Liver (tissue), 9 donors: Measurements from ENCODE around the gene ZFYVE1. TPM values are rescaled to one million over a fixed set of nuclear protein-coding genes. Genes with fewer than 3 reads are reported as not detected.

Experiments
- DNase-seq: peaks from one replicate; pipeline ENCODE4 v3.0.0-alpha.2; 2017; ENCODE audit warnings: low spot score
- H3K27ac ChIP-seq, 2 donors: one replicate each; pipeline ENCODE4 v1.7.0; 2013; ENCODE audit warnings: inconsistent platforms in 2 of 2, low read length in 2 of 2, control low read depth in 1 of 2, low read depth in 1 of 2, mild to moderate bottlenecking in 1 of 2
- H3K27me3 ChIP-seq, 4 donors: one replicate each; pipeline versions ENCODE4 v1.6.1 to v1.7.0; 2013; ENCODE audit warnings: low read length in 3 of 4, inconsistent platforms in 1 of 4, mild to moderate bottlenecking in 1 of 4, moderate library complexity in 1 of 4; ENCODE audit not compliant: control insufficient read depth in 4 of 4, insufficient read depth in 4 of 4
- H3K36me3 ChIP-seq, 4 donors: one replicate each; pipeline versions ENCODE4 v1.6.1 to v1.7.0; 2013; ENCODE audit warnings: low read length in 3 of 4, mild to moderate bottlenecking in 3 of 4, low read depth in 1 of 4, moderate library complexity in 1 of 4; ENCODE audit not compliant: control insufficient read depth in 4 of 4, insufficient read depth in 3 of 4
- H3K4me1 ChIP-seq, 4 donors: one replicate each; pipeline versions ENCODE4 v1.6.1 to v1.7.0; 2013; ENCODE audit warnings: low read length in 3 of 4, mild to moderate bottlenecking in 3 of 4, moderate library complexity in 1 of 4; ENCODE audit not compliant: control insufficient read depth in 4 of 4, insufficient read depth in 4 of 4
- H3K4me3 ChIP-seq, 3 donors: one replicate each; pipeline versions ENCODE4 v1.6.1 to v1.7.0; 2013; ENCODE audit warnings: low read length in 3 of 3, control low read depth in 1 of 3, low read depth in 1 of 3, mild to moderate bottlenecking in 1 of 3
- H3K9ac ChIP-seq, 2 donors: one replicate each; pipeline ENCODE4 v1.7.0; 2013; ENCODE audit warnings: low read length in 2 of 2, mild to moderate bottlenecking in 2 of 2, moderate library complexity in 2 of 2, control low read depth in 1 of 2, low read depth in 1 of 2
- H3K9me3 ChIP-seq, 4 donors: one replicate each; pipeline versions ENCODE4 v1.6.1 to v1.7.0; 2013; ENCODE audit warnings: low read length in 3 of 4; ENCODE audit not compliant: control insufficient read depth in 4 of 4
- EGR1 ChIP-seq, 2 donors: IDR thresholded peaks; 2 replicates each; pipeline ENCODE4 v1.6.1; 2016 to 2018; ENCODE audit warnings: antibody characterized with exemption in 2 of 2, low read depth in 2 of 2
- FOXA1 ChIP-seq: IDR thresholded peaks from 2 replicates; pipeline ENCODE4 v1.6.1; 2016; ENCODE audit warnings: antibody characterized with exemption
- GABPA ChIP-seq, 2 donors: IDR thresholded peaks in 1 of 2; conservative IDR thresholded peaks in 1 of 2; 2 replicates each; pipeline ENCODE4 v1.6.1; 2016; ENCODE audit warnings: antibody characterized with exemption in 2 of 2, mild to moderate bottlenecking in 1 of 2, moderate library complexity in 1 of 2
- HNF4A ChIP-seq, 2 donors: conservative IDR thresholded peaks; 2 replicates each; pipeline ENCODE4 v1.6.1; 2016; ENCODE audit warnings: antibody characterized with exemption in 2 of 2, mild to moderate bottlenecking in 2 of 2
- RAD21 ChIP-seq, 2 donors: IDR thresholded peaks; 2 replicates each; pipeline ENCODE4 v1.6.1; 2016; ENCODE audit warnings: antibody characterized with exemption in 2 of 2, mild to moderate bottlenecking in 2 of 2
- RXRA ChIP-seq, 2 donors: IDR thresholded peaks; 2 replicates each; pipeline ENCODE4 v1.6.1; 2017 to 2018; ENCODE audit warnings: antibody characterized with exemption in 2 of 2, mild to moderate bottlenecking in 1 of 2
- TAF1 ChIP-seq: conservative IDR thresholded peaks from 2 replicates; pipeline ENCODE4 v1.6.1; 2016; ENCODE audit warnings: antibody characterized with exemption, mild to moderate bottlenecking
- WGBS: extraction: QIAGEN DNeasy Blood & Tissue Kit; methylation state at CpG from one replicate; pipeline ENCODE4 v1.1.7; 2013; 5-methylcytosine and 5-hydroxymethylcytosine counted together
- polyA plus RNA-seq, 2 donors: library from polyadenylated mRNA; stranded (reverse) in 1 of 2; unstranded in 1 of 2; fragments of 200-250 nt in 1 of 2; fragments of >200 nt in 1 of 2; fragmentation: Nextera tagmentation in 1 of 2; extraction: Ambion mirVana in 1 of 2; gene quantifications; one replicate each; pipeline versions ENCODE4 v1.2.1 to v1.2.3, GENCODE V29; 2013 to 2015
- total RNA-seq, 2 donors: library from RNA; depleted of rRNA; stranded (reverse); fragments of >200 nt; gene quantifications; one replicate each; pipeline ENCODE4 v1.2.3, GENCODE V29; 2014
- TF ChIP-seq, protein P1 (sequence below): fragments of 150-350 bp; IDR thresholded peaks from 2 replicates; pipeline ENCODE4 v1.5.1; 2017; ENCODE audit warnings: improper control_type of control experiment, low read depth, low read length; ENCODE audit not compliant: missing input control
- TF ChIP-seq, protein P2 (sequence below): IDR thresholded peaks from 2 replicates; pipeline ENCODE4 v1.6.1; 2016; ENCODE audit warnings: antibody characterized with exemption, mild to moderate bottlenecking
- TF ChIP-seq, protein P3 (sequence below): IDR thresholded peaks from 2 replicates; pipeline ENCODE4 v1.6.1; 2016; ENCODE audit warnings: antibody characterized with exemption
- donor health status: healthy.
- donor health status: healthy.
- donor health status: healthy.
- donor health status: healthy.
- donor health status: healthy.

Gene ZFYVE1
- total and polyA plus RNA-seq, 4 donors, result 5.8 to 13.5 (median 7.9) TPM

DNA sequence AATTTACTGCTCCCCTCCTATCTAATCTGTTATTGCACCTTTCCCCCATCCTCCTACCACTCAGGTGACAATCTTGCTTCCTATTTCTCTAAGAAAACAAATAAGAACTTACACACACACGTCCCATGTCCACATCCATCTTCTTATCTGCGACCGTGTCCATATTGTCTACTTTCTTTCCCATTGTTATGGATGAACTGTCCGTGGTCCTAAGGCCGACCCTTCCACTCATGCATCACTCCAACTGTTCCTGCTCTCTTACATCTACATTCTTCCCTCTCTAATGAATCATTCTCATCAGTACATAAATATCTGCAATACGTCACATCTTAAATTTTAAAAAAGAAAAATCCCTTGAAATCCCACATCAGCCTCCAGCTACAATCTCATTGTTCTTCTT, 30.0 kb downstream of the ZFYVE1 start (continued):
- TF ChIP-seq GABPA (IDR thresholded peaks at IDR 0.05 in 1 of 2, conservative IDR thresholded peaks at IDR 0.05 in 1 of 2) (no peak), RXRA (IDR thresholded peaks at IDR 0.05) (no peak), TAF1 (no peak)
- TF ChIP-seq, protein P1, sequence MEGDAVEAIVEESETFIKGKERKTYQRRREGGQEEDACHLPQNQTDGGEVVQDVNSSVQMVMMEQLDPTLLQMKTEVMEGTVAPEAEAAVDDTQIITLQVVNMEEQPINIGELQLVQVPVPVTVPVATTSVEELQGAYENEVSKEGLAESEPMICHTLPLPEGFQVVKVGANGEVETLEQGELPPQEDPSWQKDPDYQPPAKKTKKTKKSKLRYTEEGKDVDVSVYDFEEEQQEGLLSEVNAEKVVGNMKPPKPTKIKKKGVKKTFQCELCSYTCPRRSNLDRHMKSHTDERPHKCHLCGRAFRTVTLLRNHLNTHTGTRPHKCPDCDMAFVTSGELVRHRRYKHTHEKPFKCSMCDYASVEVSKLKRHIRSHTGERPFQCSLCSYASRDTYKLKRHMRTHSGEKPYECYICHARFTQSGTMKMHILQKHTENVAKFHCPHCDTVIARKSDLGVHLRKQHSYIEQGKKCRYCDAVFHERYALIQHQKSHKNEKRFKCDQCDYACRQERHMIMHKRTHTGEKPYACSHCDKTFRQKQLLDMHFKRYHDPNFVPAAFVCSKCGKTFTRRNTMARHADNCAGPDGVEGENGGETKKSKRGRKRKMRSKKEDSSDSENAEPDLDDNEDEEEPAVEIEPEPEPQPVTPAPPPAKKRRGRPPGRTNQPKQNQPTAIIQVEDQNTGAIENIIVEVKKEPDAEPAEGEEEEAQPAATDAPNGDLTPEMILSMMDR, result no peak

DNA sequence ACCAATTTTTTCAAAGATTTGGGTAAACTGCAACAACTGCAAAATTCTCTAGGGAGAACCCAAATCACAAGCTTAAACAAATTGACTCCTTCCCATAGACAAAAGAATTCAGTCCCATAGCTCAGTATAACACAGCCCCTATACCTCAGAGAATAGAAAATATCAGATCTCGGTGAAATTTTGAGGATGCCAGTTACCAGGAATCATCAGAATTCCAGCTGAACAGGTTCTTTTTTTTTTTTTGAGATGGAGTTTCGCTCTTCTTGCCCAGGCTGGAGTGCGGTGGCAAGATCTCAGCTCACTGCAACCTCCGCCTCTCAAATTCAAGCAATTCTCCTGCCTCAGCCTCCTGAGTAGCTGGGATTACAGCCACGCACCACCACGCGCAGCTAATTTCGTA, 36.7 kb downstream of the ZFYVE1 start:
- WGBS, result 99% methylated on average over 8 of the region's 8 CpGs

DNA sequence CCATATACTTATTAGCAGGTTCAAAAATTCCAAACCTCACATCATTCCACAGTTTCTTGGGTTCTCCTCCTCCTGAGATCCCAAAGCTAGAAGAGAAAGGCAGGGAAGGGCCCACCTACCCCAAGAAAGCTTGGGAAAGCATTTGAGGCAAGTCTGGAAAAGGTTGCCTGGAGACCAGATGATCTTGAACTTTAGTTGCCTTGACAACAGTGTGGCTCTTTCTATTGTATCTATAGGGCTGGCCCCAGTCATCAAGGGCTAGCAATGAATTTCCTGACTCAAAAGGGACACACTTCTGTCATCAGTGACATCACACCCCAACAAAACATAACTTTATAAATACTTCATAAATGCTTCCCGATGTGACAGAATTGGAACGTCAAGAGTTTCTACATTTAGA, 40.0 kb downstream of the ZFYVE1 start:
- Histone ChIP-seq H3K9ac (no peak overlapping the region), H3K27me3 (no peaks in the 10 kb centered on the region), H3K4me3 (no peak overlapping the region), H3K9me3 (no peaks in the 10 kb centered on the region), H3K36me3 (peaks cover 4 to 27% (median 18%) of the 10 kb centered on the region in 4 donors), H3K4me1 (peaks cover 0 to 8% (median 3%) of the 10 kb centered on the region in 4 donors), H3K27ac (no peak overlapping the region)
- DNase-seq, result no peak
- no peak for TF ChIP-seq RAD21 (IDR thresholded peaks at IDR 0.05)
- no peak for TF ChIP-seq GABPA (IDR thresholded peaks at IDR 0.05 in 1 of 2, conservative IDR thresholded peaks at IDR 0.05 in 1 of 2)
- TF ChIP-seq, protein P2, sequence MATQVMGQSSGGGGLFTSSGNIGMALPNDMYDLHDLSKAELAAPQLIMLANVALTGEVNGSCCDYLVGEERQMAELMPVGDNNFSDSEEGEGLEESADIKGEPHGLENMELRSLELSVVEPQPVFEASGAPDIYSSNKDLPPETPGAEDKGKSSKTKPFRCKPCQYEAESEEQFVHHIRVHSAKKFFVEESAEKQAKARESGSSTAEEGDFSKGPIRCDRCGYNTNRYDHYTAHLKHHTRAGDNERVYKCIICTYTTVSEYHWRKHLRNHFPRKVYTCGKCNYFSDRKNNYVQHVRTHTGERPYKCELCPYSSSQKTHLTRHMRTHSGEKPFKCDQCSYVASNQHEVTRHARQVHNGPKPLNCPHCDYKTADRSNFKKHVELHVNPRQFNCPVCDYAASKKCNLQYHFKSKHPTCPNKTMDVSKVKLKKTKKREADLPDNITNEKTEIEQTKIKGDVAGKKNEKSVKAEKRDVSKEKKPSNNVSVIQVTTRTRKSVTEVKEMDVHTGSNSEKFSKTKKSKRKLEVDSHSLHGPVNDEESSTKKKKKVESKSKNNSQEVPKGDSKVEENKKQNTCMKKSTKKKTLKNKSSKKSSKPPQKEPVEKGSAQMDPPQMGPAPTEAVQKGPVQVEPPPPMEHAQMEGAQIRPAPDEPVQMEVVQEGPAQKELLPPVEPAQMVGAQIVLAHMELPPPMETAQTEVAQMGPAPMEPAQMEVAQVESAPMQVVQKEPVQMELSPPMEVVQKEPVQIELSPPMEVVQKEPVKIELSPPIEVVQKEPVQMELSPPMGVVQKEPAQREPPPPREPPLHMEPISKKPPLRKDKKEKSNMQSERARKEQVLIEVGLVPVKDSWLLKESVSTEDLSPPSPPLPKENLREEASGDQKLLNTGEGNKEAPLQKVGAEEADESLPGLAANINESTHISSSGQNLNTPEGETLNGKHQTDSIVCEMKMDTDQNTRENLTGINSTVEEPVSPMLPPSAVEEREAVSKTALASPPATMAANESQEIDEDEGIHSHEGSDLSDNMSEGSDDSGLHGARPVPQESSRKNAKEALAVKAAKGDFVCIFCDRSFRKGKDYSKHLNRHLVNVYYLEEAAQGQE, result no peak
- TF ChIP-seq RXRA (IDR thresholded peaks at IDR 0.05), result no peak
- TF ChIP-seq, protein P3, sequence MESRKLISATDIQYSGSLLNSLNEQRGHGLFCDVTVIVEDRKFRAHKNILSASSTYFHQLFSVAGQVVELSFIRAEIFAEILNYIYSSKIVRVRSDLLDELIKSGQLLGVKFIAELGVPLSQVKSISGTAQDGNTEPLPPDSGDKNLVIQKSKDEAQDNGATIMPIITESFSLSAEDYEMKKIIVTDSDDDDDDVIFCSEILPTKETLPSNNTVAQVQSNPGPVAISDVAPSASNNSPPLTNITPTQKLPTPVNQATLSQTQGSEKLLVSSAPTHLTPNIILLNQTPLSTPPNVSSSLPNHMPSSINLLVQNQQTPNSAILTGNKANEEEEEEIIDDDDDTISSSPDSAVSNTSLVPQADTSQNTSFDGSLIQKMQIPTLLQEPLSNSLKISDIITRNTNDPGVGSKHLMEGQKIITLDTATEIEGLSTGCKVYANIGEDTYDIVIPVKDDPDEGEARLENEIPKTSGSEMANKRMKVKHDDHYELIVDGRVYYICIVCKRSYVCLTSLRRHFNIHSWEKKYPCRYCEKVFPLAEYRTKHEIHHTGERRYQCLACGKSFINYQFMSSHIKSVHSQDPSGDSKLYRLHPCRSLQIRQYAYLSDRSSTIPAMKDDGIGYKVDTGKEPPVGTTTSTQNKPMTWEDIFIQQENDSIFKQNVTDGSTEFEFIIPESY, result no peak
- TF ChIP-seq HNF4A (conservative IDR thresholded peaks at IDR 0.05), result no peak
- no peak for TF ChIP-seq EGR1 (IDR thresholded peaks at IDR 0.05; ENCODE audit: low read depth in 2 of 2)
- TF ChIP-seq, protein P1, result no peak
- TF ChIP-seq FOXA1, result no peak
- WGBS, result 94% methylated on average over 2 of the region's 2 CpGs

More for the DNA sequence above, 36.7 kb downstream of the ZFYVE1 start:
- Histone ChIP-seq H3K27ac (no peak overlapping the region), H3K4me3 (no peak overlapping the region), H3K9ac (no peak overlapping the region), H3K36me3 (peaks cover 1 to 34% (median 27%) of the 10 kb centered on the region in 4 donors), H3K27me3 (no peaks in the 10 kb centered on the region), H3K4me1 (no peaks in the 10 kb centered on the region), H3K9me3 (no peaks in the 10 kb centered on the region)
- no peak for DNase-seq
- TF ChIP-seq, protein P3, result no peak
- TF ChIP-seq, protein P1, result no peak
- TF ChIP-seq TAF1, result no peak
